CD14-positive monocyte (primary cell): ENCODE measurements around the gene RO60. TPM values are rescaled to one million over a fixed set of nuclear protein-coding genes. Genes with fewer than 3 reads are reported as not detected.

Experiments used
- DNase-seq, 3 donors: peaks; one replicate each; pipeline ENCODE4 v3.0.0-alpha.2; 2011 to 2022
- H2AFZ ChIP-seq: 2 replicates; pipeline ENCODE4 v1.6.0; 2012; ENCODE audit warnings: mild to moderate bottlenecking, low read depth, low read length, inconsistent platforms; ENCODE audit not compliant: insufficient read depth, poor library complexity, severe bottlenecking
- H3K27ac ChIP-seq, 2 donors: 1 replicate in 1 of 2; 2 replicates in 1 of 2; pipeline ENCODE4 v1.5.1; 2012 to 2013; ENCODE audit warnings: low read length in 2 of 2, control low read depth in 1 of 2, inconsistent platforms in 1 of 2, low read depth in 1 of 2, mild to moderate bottlenecking in 1 of 2
- H3K27me3 ChIP-seq, 2 donors: one replicate each; pipeline versions ENCODE4 v1.6.0 to v1.6.1; 2011 to 2013; ENCODE audit warnings: low read length in 2 of 2; ENCODE audit not compliant: control insufficient read depth in 2 of 2, insufficient read depth in 2 of 2
- H3K36me3 ChIP-seq, 2 donors: replicated peaks in 1 of 2; 1 replicate in 1 of 2; 2 replicates in 1 of 2; pipeline versions ENCODE4 v1.5.1 to v1.6.1; 2012 to 2013; ENCODE audit warnings: low read length in 2 of 2, control low read depth in 1 of 2, inconsistent platforms in 1 of 2, mild to moderate bottlenecking in 1 of 2; ENCODE audit not compliant: insufficient read depth in 2 of 2, control insufficient read depth in 1 of 2
- H3K4me1 ChIP-seq, 2 donors: 1 replicate in 1 of 2; 2 replicates in 1 of 2; pipeline versions ENCODE4 v1.5.1 to v1.6.1; 2012 to 2013; ENCODE audit warnings: low read length in 2 of 2, control low read depth in 1 of 2, inconsistent platforms in 1 of 2, mild to moderate bottlenecking in 1 of 2, moderate library complexity in 1 of 2; ENCODE audit not compliant: insufficient read depth in 2 of 2, control insufficient read depth in 1 of 2
- H3K4me2 ChIP-seq: replicated peaks from 2 replicates; pipeline ENCODE3; 2012; ENCODE audit warnings: low read length, moderate library complexity, mild to moderate bottlenecking; ENCODE audit not compliant: poor library complexity, severe bottlenecking; ENCODE audit errors: extremely low read depth
- H3K4me3 ChIP-seq, 3 experiments: fragments of 200-600 bp in 1 of 3; sonication (generic) in 1 of 3; replicated peaks in 1 of 3; 1 replicate in 2 of 3; 2 replicates in 1 of 3; pipeline ENCODE4 v1.5.1; 2011 to 2013; ENCODE audit warnings: low read length in 3 of 3, mild to moderate bottlenecking in 3 of 3, control low read depth in 2 of 3, low read depth in 2 of 3, inconsistent platforms in 1 of 3, moderate library complexity in 1 of 3
- H3K79me2 ChIP-seq: 2 replicates; pipeline ENCODE4 v1.6.0; 2012; ENCODE audit warnings: mild to moderate bottlenecking, control low read depth, inconsistent platforms, low read length, moderate library complexity; ENCODE audit not compliant: insufficient read depth
- H3K9ac ChIP-seq: 2 replicates; pipeline ENCODE4 v1.6.0; 2017; ENCODE audit warnings: low read length, mild to moderate bottlenecking; ENCODE audit not compliant: insufficient read depth, poor library complexity, severe bottlenecking
- H3K9me3 ChIP-seq, 2 donors: replicated peaks in 1 of 2; 1 replicate in 1 of 2; 2 replicates in 1 of 2; pipeline versions ENCODE4 v1.5.1 to v1.6.1; 2012 to 2013; ENCODE audit warnings: low read length in 2 of 2, control low read depth in 1 of 2; ENCODE audit not compliant: control insufficient read depth in 1 of 2, insufficient read depth in 1 of 2
- H4K20me1 ChIP-seq: 2 replicates; pipeline ENCODE4 v1.6.0; 2012; ENCODE audit warnings: mild to moderate bottlenecking, low read length, control low read depth, moderate library complexity; ENCODE audit not compliant: insufficient read depth
- H3K27ac Mint-ChIP-seq, 7 donors: one replicate each; pipeline ENCODE4 v1.8.0; 2020; ENCODE audit warnings: mild to moderate bottlenecking in 7 of 7, mixed read lengths in 7 of 7, moderate library complexity in 6 of 7, inconsistent platforms in 2 of 7
- H3K27me3 Mint-ChIP-seq, 3 donors: one replicate each; pipeline ENCODE4 v1.8.0; 2021 to 2022; ENCODE audit warnings: low read depth in 3 of 3, mild to moderate bottlenecking in 3 of 3, mixed read lengths in 3 of 3, moderate library complexity in 3 of 3, inconsistent platforms in 1 of 3
- H3K36me3 Mint-ChIP-seq, 2 donors: one replicate each; pipeline ENCODE4 v1.8.0; 2020; ENCODE audit warnings: mixed read lengths in 2 of 2, inconsistent platforms in 1 of 2, mild to moderate bottlenecking in 1 of 2
- H3K4me1 Mint-ChIP-seq: one replicate; pipeline ENCODE4 v1.8.0; 2020; ENCODE audit warnings: mild to moderate bottlenecking, mixed read lengths
- H3K4me3 Mint-ChIP-seq, 2 donors: one replicate each; pipeline ENCODE4 v1.8.0; 2020; ENCODE audit warnings: mild to moderate bottlenecking in 2 of 2, mixed read lengths in 2 of 2, moderate library complexity in 1 of 2
- H3K9me3 Mint-ChIP-seq, 7 donors: one replicate each; pipeline ENCODE4 v1.8.0; 2020 to 2022; ENCODE audit warnings: mixed read lengths in 7 of 7, mild to moderate bottlenecking in 6 of 7, moderate library complexity in 6 of 7, inconsistent platforms in 2 of 7
- WGBS: methylation state at CpG from one replicate; pipeline ENCODE4 v1.1.5; 2013; ENCODE audit warnings: missing lambda C conversion rate; ENCODE audit not compliant: insufficient coverage; 5-methylcytosine and 5-hydroxymethylcytosine counted together
- intact Hi-C, 2 donors: fragments of 100-400 bp; cut with micrococcal nuclease; formaldehyde crosslinking; loops; one replicate each; pipeline versions ENCODE4 v1.15.0 to v1.15.1; 2023
- polyA plus RNA-seq, 3 donors: library from polyadenylated mRNA; depleted of rRNA in 1 of 3; unstranded in 2 of 3; stranded (reverse) in 1 of 3; fragments of 300-500 nt in 2 of 3; fragments of >200 nt in 1 of 3; fragmentation: Illumina TruSeq in 2 of 3; gene quantifications; 1 replicate in 2 of 3; 2 replicates in 1 of 3; pipeline ENCODE4 v1.2.3, GENCODE V29; 2012 to 2021
- TF ChIP-seq, protein P1 (sequence below): fragments of 200-600 bp; IDR thresholded peaks from one replicate; pipeline ENCODE4 v1.8.0; 2022; ENCODE audit warnings: antibody characterized with exemption, mild to moderate bottlenecking

The RO60 gene
- polyA plus RNA-seq, 3 donors: 13.2 to 67.9 (median 58.1) TPM

DNA sequence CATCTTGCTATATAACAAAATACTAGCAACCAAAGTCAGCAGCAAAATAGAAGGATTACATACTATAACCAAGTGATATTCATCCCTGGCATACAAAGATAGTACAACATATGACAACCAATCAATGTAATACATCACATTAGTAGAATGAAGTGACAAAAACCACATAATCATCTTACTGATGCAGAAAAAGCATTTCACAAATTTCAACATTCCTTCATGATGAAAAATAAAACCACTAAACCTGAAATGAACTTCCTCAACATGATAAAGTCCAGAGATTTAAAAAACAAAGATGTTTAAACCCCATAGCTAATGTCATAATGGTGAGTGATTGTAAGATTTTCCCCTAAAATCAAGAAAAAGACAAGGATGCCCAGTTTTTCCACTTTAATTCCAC, 18.6 kb downstream of the RO60 start:
- no peak for DNase-seq
- Mint-ChIP-seq H3K9me3 (peaks cover 0 to 11% (median 6%) of the 10 kb centered on the region in 7 donors), H3K36me3 (peaks cover 52 to 64% of the 10 kb centered on the region in 2 donors), H3K4me3 (no peak overlapping the region), H3K27me3 (no peaks in the 10 kb centered on the region), H3K27ac (no peak overlapping the region), H3K4me1 (no peaks in the 10 kb centered on the region)
- Histone ChIP-seq H3K9me3 (peaks cover 0 to 10% of the 10 kb centered on the region in 2 donors), H3K4me1 (no peaks in the 10 kb centered on the region), H4K20me1 (no peaks in the 10 kb centered on the region), H3K4me2 (no peak overlapping the region), H3K27ac (no peak overlapping the region), H3K9ac (no peak overlapping the region), H3K4me3 (no peak overlapping the region), H3K79me2 (peaks cover 10% of the 10 kb centered on the region), H3K36me3 (peaks cover 55 to 75% of the 10 kb centered on the region in 2 donors), H3K27me3 (no peaks in the 10 kb centered on the region), H2AFZ (no peak overlapping the region)
- intact Hi-C loops: no loop called here
- TF ChIP-seq, protein P1, sequence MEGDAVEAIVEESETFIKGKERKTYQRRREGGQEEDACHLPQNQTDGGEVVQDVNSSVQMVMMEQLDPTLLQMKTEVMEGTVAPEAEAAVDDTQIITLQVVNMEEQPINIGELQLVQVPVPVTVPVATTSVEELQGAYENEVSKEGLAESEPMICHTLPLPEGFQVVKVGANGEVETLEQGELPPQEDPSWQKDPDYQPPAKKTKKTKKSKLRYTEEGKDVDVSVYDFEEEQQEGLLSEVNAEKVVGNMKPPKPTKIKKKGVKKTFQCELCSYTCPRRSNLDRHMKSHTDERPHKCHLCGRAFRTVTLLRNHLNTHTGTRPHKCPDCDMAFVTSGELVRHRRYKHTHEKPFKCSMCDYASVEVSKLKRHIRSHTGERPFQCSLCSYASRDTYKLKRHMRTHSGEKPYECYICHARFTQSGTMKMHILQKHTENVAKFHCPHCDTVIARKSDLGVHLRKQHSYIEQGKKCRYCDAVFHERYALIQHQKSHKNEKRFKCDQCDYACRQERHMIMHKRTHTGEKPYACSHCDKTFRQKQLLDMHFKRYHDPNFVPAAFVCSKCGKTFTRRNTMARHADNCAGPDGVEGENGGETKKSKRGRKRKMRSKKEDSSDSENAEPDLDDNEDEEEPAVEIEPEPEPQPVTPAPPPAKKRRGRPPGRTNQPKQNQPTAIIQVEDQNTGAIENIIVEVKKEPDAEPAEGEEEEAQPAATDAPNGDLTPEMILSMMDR: no peak

DNA sequence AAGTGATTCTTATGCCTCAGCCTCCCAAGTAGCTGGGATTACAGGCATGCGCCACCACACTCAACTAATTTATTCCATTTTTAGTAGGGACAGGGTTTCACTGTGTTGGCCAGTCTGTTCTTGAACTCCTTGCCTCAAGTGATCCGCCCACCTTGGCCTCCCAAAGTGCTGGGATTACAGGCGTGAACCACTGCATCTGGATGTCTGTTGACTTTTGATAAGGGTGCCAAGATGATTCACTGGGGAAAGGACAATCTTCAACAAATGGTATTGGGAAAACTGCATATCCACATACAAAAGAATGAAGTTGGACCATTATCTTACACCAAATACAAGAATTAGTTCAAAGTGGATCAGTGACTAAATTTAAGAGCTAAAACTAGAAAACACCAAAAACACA, 19.8 kb downstream of the RO60 start:
- no peak for DNase-seq
- H3K9ac ChIP-seq: no peak overlapping the region
- no peak overlapping the region for H2AFZ ChIP-seq
- H3K27me3 Mint-ChIP-seq: no peaks in the 10 kb centered on the region
- H3K4me3 ChIP-seq: no peak overlapping the region
- H3K27ac Mint-ChIP-seq: peak overlapping the region in 1 of 7 donors; percentile 54
- TF ChIP-seq, protein P1: no peak
- H3K27me3 ChIP-seq: no peaks in the 10 kb centered on the region
- H3K4me1 ChIP-seq: no peaks in the 10 kb centered on the region
- whole genome bisulfite sequencing: no CpG with 5 or more reads among the region's 3 CpGs
- H4K20me1 ChIP-seq: no peaks in the 10 kb centered on the region
- peaks cover 63 to 82% of the 10 kb centered on the region in 2 donors for H3K36me3 ChIP-seq
- peaks cover 59 to 70% of the 10 kb centered on the region in 2 donors for H3K36me3 Mint-ChIP-seq
- intact Hi-C loops: no loop called here
- H3K4me2 ChIP-seq: no peak overlapping the region
- H3K9me3 ChIP-seq: peaks cover 0 to 10% of the 10 kb centered on the region in 2 donors
- H3K4me3 Mint-ChIP-seq: no peak overlapping the region
- H3K4me1 Mint-ChIP-seq: no peaks in the 10 kb centered on the region
- H3K9me3 Mint-ChIP-seq: peaks cover 0 to 11% (median 6%) of the 10 kb centered on the region in 7 donors
- H3K27ac ChIP-seq: no peak overlapping the region
- peaks cover 4% of the 10 kb centered on the region for H3K79me2 ChIP-seq
